ENCODE data around the gene HSF5. TPM values are rescaled to one million over a fixed set of nuclear protein-coding genes. Genes with fewer than 3 reads are reported as not detected.

Gene HSF5
- total and polyA plus RNA-seq, 4 donors: 0.09 to 0.17 TPM; not detected in 2

DNA sequence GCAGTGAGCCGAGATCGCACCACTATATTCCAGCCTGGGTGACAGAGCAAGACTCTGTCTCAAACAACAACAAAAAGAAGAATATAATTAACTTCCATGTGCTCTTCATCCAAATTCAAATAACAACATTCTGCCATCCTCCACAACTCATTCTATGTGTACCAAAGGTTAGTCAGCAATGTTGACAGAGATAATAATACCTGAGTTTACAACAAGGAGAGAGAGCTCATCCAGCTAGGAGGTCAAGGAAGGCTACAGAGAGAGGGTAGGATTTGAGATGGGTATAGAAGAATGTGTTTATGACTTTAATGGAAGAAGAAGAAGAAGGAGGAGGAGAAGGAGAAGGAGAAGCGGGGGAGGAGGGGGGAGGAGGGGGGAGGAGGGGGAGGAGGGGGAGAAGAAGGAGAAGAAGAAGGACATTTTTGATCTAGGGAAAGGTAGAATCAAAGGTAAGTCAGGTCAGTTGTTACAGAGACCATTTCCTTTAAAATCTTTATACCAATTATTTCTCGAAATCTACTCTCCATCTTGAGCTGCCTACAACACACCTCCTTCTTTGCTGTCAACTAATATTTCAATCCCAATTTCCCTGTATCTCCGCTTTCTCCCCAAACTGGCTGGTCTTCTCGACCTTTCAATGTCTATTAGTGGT, 10.1 kb upstream of the HSF5 start:
- H3K9me3 ChIP-seq (ENCODE audit: control insufficient read depth in 4 of 4, low read length in 3 of 4): no peaks in the 10 kb centered on the region
- no peak overlapping the region for H3K4me3 ChIP-seq (ENCODE audit: low read depth in 1 of 3, low read length in 3 of 3)
- no peak for DNase-seq (ENCODE audit: low spot score)
- TF ChIP-seq HNF4A (conservative IDR thresholded peaks at IDR 0.05): no peak
- TF ChIP-seq REST (IDR thresholded peaks at IDR 0.05): no peak
- no peak for TF ChIP-seq TAF1 (conservative IDR thresholded peaks at IDR 0.05)
- no peak for TF ChIP-seq ZBTB33 (IDR thresholded peaks at IDR 0.05)
- TF ChIP-seq SP1 (IDR thresholded peaks at IDR 0.05): no peak
- TF ChIP-seq EGR1 (IDR thresholded peaks at IDR 0.05; ENCODE audit: low read depth in 2 of 2): no peak
- no peak for TF ChIP-seq GABPA (IDR thresholded peaks at IDR 0.05 in 1 of 2, conservative IDR thresholded peaks at IDR 0.05 in 1 of 2)
- no peak for TF ChIP-seq RAD21 (IDR thresholded peaks at IDR 0.05)
- no peak for TF ChIP-seq ATF3 (IDR thresholded peaks at IDR 0.05)
- TF ChIP-seq MAX (IDR thresholded peaks at IDR 0.05): no peak
- TF ChIP-seq FOXA1 (IDR thresholded peaks at IDR 0.05): no peak
- no peak for TF ChIP-seq HNF4G (IDR thresholded peaks at IDR 0.05)
- TF ChIP-seq RXRA (IDR thresholded peaks at IDR 0.05): no peak
- no peak for TF ChIP-seq YY1 (IDR thresholded peaks at IDR 0.05)
- no peak for TF ChIP-seq JUND (IDR thresholded peaks at IDR 0.05)
- TF ChIP-seq FOXA2 (IDR thresholded peaks at IDR 0.05): no peak
- TF ChIP-seq CTCF (IDR thresholded peaks at IDR 0.05; ENCODE audit: low read depth, low read length, missing input control): no peak
- no peak for TF ChIP-seq NR2F2 (IDR thresholded peaks at IDR 0.05)
- 85% methylated on average over 6 of the region's 6 CpGs for WGBS
- H3K4me1 ChIP-seq (ENCODE audit: control insufficient read depth in 4 of 4, insufficient read depth in 4 of 4, low read length in 3 of 4): no peaks in the 10 kb centered on the region
- H3K36me3 ChIP-seq (ENCODE audit: control insufficient read depth in 4 of 4, insufficient read depth in 3 of 4, low read depth in 1 of 4, low read length in 3 of 4): peaks cover 13 to 66% (median 64%) of the 10 kb centered on the region in 4 donors
- H3K27me3 ChIP-seq (ENCODE audit: control insufficient read depth in 4 of 4, insufficient read depth in 4 of 4, low read length in 3 of 4): no peaks in the 10 kb centered on the region
- H3K9ac ChIP-seq (ENCODE audit: low read depth in 1 of 2, low read length in 2 of 2): no peak overlapping the region
- H3K27ac ChIP-seq (ENCODE audit: low read depth in 1 of 2, low read length in 2 of 2): no peak overlapping the region

All from liver (tissue), 9 donors.